Measurements from ENCODE around the gene GAD2. TPM values are rescaled to one million over a fixed set of nuclear protein-coding genes. Genes with fewer than 3 reads are reported as not detected.

The GAD2 gene
- total RNA-seq, result not detected
- total RNA-seq (2013), result not detected

GRCh38 chr10:26216585-26217395 is at the start of gene GAD2:
GAD2 (plus strand) TSS chr10:26216774; CDS start chr10:26216810, 36 bp downstream.
- intact Hi-C loops (cut with micrococcal nuclease), result no loop called here
- Histone ChIP-seq H3K36me3 (ENCODE audit: control insufficient read depth, insufficient read depth, low read length) (no peaks in the 10 kb centered on the region), H3K4me1 (ENCODE audit: control insufficient read depth, insufficient read depth, low read length) (peaks cover 14% of the 10 kb centered on the region), H3K27me3 (ENCODE audit: control insufficient read depth, insufficient read depth, low read length) (peaks cover 42% of the 10 kb centered on the region), H3K4me3 (ENCODE audit: low read length) (no peak within 1 kb of the TSS), H3K9me3 (ENCODE audit: control insufficient read depth, insufficient read depth, low read length) (no peaks in the 10 kb centered on the region), H3K27ac (ENCODE audit: low read length) (no peak within 1 kb of the TSS)
- peak within 1 kb of the TSS; percentile 53 for H3K4me3 Mint-ChIP-seq
- no peak for DNase-seq
- ATAC-seq, result no peak
- no peak within 1 kb of the TSS for H3K27ac Mint-ChIP-seq
- peaks cover 70 to 74% of the 10 kb centered on the region in 2 donors for H3K27me3 Mint-ChIP-seq (ENCODE audit: low read depth in 2 of 2)
- H3K4me1 Mint-ChIP-seq, result peaks cover 8 to 17% of the 10 kb centered on the region in 2 donors
- TF ChIP-seq CTCF (IDR thresholded peaks at IDR 0.05), result no peak
- H3K36me3 Mint-ChIP-seq, result no peaks in the 10 kb centered on the region
- WGBS (ENCODE audit: insufficient coverage), result 4% methylated on average over 60 of the region's 60 CpGs
- no peaks in the 10 kb centered on the region for H3K9me3 Mint-ChIP-seq

- no peaks in the 10 kb centered on the region for H3K27me3 ChIP-seq (ENCODE audit: control insufficient read depth, insufficient read depth, low read length)
- WGBS (ENCODE audit: insufficient coverage), result 93% methylated on average over 2 of the region's 2 CpGs
Measured at GRCh38 chr10:26169466-26169865, 47.1 kb upstream of the GAD2 start.

GRCh38 chr10:26172131-26172530 is 44.4 kb upstream of the GAD2 start:
- Histone ChIP-seq H3K4me1 (ENCODE audit: control insufficient read depth, insufficient read depth, low read length) (no peaks in the 10 kb centered on the region), H3K27me3 (ENCODE audit: control insufficient read depth, insufficient read depth, low read length) (no peaks in the 10 kb centered on the region), H3K4me3 (ENCODE audit: low read length) (no peak overlapping the region), H3K9me3 (ENCODE audit: control insufficient read depth, insufficient read depth, low read length) (no peaks in the 10 kb centered on the region), H3K36me3 (ENCODE audit: control insufficient read depth, insufficient read depth, low read length) (no peaks in the 10 kb centered on the region), H3K27ac (ENCODE audit: low read length) (no peak overlapping the region)
- peaks cover 19 to 47% of the 10 kb centered on the region in 2 donors for H3K27me3 Mint-ChIP-seq (ENCODE audit: low read depth in 2 of 2)
- no peak overlapping the region for H3K4me3 Mint-ChIP-seq
- no peaks in the 10 kb centered on the region for H3K36me3 Mint-ChIP-seq
- ATAC-seq (no peak), DNase-seq (no peak)
- no peaks in the 10 kb centered on the region for H3K9me3 Mint-ChIP-seq
- TF ChIP-seq CTCF (IDR thresholded peaks at IDR 0.05), result no peak
- H3K4me1 Mint-ChIP-seq, result no peaks in the 10 kb centered on the region
- intact Hi-C loops (cut with micrococcal nuclease), result no loop called here
- 88% methylated on average over 7 of the region's 7 CpGs for WGBS (ENCODE audit: insufficient coverage)
- no peak overlapping the region for H3K27ac Mint-ChIP-seq

More at GRCh38 chr10:26169466-26169865, 47.1 kb upstream of the GAD2 start:
- H3K36me3 Mint-ChIP-seq, result no peaks in the 10 kb centered on the region
- H3K27me3 Mint-ChIP-seq (ENCODE audit: low read depth in 2 of 2), result peaks cover 19 to 34% of the 10 kb centered on the region in 2 donors
- H3K4me3 Mint-ChIP-seq, result no peak overlapping the region
- Histone ChIP-seq H3K9me3 (ENCODE audit: control insufficient read depth, insufficient read depth, low read length) (no peaks in the 10 kb centered on the region), H3K4me1 (ENCODE audit: control insufficient read depth, insufficient read depth, low read length) (no peaks in the 10 kb centered on the region), H3K4me3 (ENCODE audit: low read length) (no peak overlapping the region), H3K27ac (ENCODE audit: low read length) (no peak overlapping the region), H3K36me3 (ENCODE audit: control insufficient read depth, insufficient read depth, low read length) (no peaks in the 10 kb centered on the region)
- intact Hi-C loops (cut with micrococcal nuclease), result no loop called here
- TF ChIP-seq CTCF (IDR thresholded peaks at IDR 0.05), result no peak
- H3K9me3 Mint-ChIP-seq, result no peaks in the 10 kb centered on the region
- no peaks in the 10 kb centered on the region for H3K4me1 Mint-ChIP-seq
- no peak for DNase-seq
- no peak overlapping the region for H3K27ac Mint-ChIP-seq
- no peak for ATAC-seq

All from natural killer cell (primary cell).